Activated CD4-positive, alpha-beta T cell treated with anti-CD3 and anti-CD28 coated beads, Interleukin-2, amount 10 ng/mL, durations not matched to agents 7 days and 5 days (primary cell): Measurements from ENCODE around the gene COMTD1. TPM values are rescaled to one million over a fixed set of nuclear protein-coding genes. Genes with fewer than 3 reads are reported as not detected.

Source experiments
- CTCF ChIA-PET: fragments of 350-600 bp; sonication (Branson Sonifier 250); formaldehyde crosslinking; loops from one replicate; lab custom pipeline; 2021; ENCODE audit warnings: antibody characterized with exemption; lab: Charles Lee
- POLR2A ChIA-PET: fragments of 350-600 bp; sonication (Branson Sonifier 250); formaldehyde crosslinking; loops from one replicate; lab custom pipeline; 2021; ENCODE audit warnings: antibody characterized with exemption; lab: Charles Lee
- DNase-seq: peaks from one replicate; pipeline ENCODE4 v3.0.0-alpha.2; 2020
- H3K27ac Mint-ChIP-seq: one replicate; pipeline ENCODE4 v1.8.0; 2021; ENCODE audit warnings: mild to moderate bottlenecking, moderate library complexity, mixed read lengths
- H3K27me3 Mint-ChIP-seq: one replicate; pipeline ENCODE4 v1.8.0; 2021; ENCODE audit warnings: mixed read lengths
- H3K36me3 Mint-ChIP-seq: one replicate; pipeline ENCODE4 v1.8.0; 2021; ENCODE audit warnings: low read depth, mixed read lengths
- H3K4me1 Mint-ChIP-seq: one replicate; pipeline ENCODE4 v1.8.0; 2021; ENCODE audit warnings: mixed read lengths
- H3K4me3 Mint-ChIP-seq: one replicate; pipeline ENCODE4 v1.8.0; 2021; ENCODE audit warnings: mild to moderate bottlenecking, moderate library complexity, mixed read lengths
- H3K9me3 Mint-ChIP-seq: one replicate; pipeline ENCODE4 v1.8.0; 2021; ENCODE audit warnings: mixed read lengths
- total RNA-seq, 2 experiments: library from RNA; stranded (reverse); gene quantifications; one replicate each; pipeline ENCODE4 v1.2.3, GENCODE V29; 2021

Gene COMTD1
- total RNA-seq, 2 experiments from 2014 or later: 27.3 to 44.7 TPM

GRCh38 chr10:75261813-75262705 is 26.3 kb upstream of the COMTD1 start:
- Mint-ChIP-seq H3K4me1 (no peaks in the 10 kb centered on the region), H3K27ac (no peak overlapping the region), H3K9me3 (peaks cover 3% of the 10 kb centered on the region), H3K27me3 (no peaks in the 10 kb centered on the region), H3K4me3 (no peak overlapping the region), H3K36me3 (no peaks in the 10 kb centered on the region)
- CTCF ChIA-PET: interaction anchor here (1.5 kb wide), 1 partner anchor 26 kb away, joined by 3 read pairs; the partner anchor contains the start of gene COMTD1
- DNase-seq: no peak
- POLR2A ChIA-PET: no interaction called here

GRCh38 chr10:75260990-75261389 is 25.2 kb upstream of the COMTD1 start:
- Mint-ChIP-seq H3K9me3 (peaks cover 3% of the 10 kb centered on the region), H3K4me1 (no peaks in the 10 kb centered on the region), H3K27ac (no peak overlapping the region), H3K4me3 (no peak overlapping the region), H3K27me3 (no peaks in the 10 kb centered on the region), H3K36me3 (no peaks in the 10 kb centered on the region)
- ChIA-PET CTCF (no interaction called here), POLR2A (no interaction called here)
- no peak for DNase-seq

- no peaks in the 10 kb centered on the region for H3K4me1 Mint-ChIP-seq
- no peak overlapping the region for H3K4me3 Mint-ChIP-seq
- H3K36me3 Mint-ChIP-seq: peaks cover 4% of the 10 kb centered on the region
- ChIA-PET CTCF (no interaction called here), POLR2A (no interaction called here)
- H3K9me3 Mint-ChIP-seq: peaks cover 19% of the 10 kb centered on the region
- DNase-seq: no peak
- no peak overlapping the region for H3K27ac Mint-ChIP-seq
- H3K27me3 Mint-ChIP-seq: no peaks in the 10 kb centered on the region
Measured at GRCh38 chr10:75254739-75255138, 19.0 kb upstream of the COMTD1 start.

- DNase-seq: no peak
- peaks cover 4% of the 10 kb centered on the region for H3K36me3 Mint-ChIP-seq
- H3K27ac Mint-ChIP-seq: no peak overlapping the region
- CTCF ChIA-PET: interaction anchor here (1.2 kb wide), 1 partner anchor 16 kb away, joined by 3 read pairs; no protein-coding TSS in a partner anchor
- no peak overlapping the region for H3K4me3 Mint-ChIP-seq
- peaks cover 19% of the 10 kb centered on the region for H3K9me3 Mint-ChIP-seq
- no peaks in the 10 kb centered on the region for H3K4me1 Mint-ChIP-seq
- POLR2A ChIA-PET: no interaction called here
- no peaks in the 10 kb centered on the region for H3K27me3 Mint-ChIP-seq
Measured at GRCh38 chr10:75253281-75254220, 17.8 kb upstream of the COMTD1 start.

GRCh38 chr10:75250934-75251333 is 15.2 kb upstream of the COMTD1 start:
- ChIA-PET CTCF (interaction anchor here (3.9 kb wide), 1 partner anchor 14 kb away, joined by 20 read pairs; the partner anchor contains the start of gene COMTD1), POLR2A (no interaction called here)
- DNase-seq: no peak
- H3K9me3 Mint-ChIP-seq: peaks cover 19% of the 10 kb centered on the region
- H3K27me3 Mint-ChIP-seq: no peaks in the 10 kb centered on the region
- no peak overlapping the region for H3K27ac Mint-ChIP-seq
- no peak overlapping the region for H3K4me3 Mint-ChIP-seq
- H3K4me1 Mint-ChIP-seq: no peaks in the 10 kb centered on the region
- peaks cover 4% of the 10 kb centered on the region for H3K36me3 Mint-ChIP-seq

- Mint-ChIP-seq H3K4me1 (no peaks in the 10 kb centered on the region), H3K27me3 (no peaks in the 10 kb centered on the region), H3K9me3 (peaks cover 4% of the 10 kb centered on the region), H3K27ac (no peak overlapping the region), H3K4me3 (no peak overlapping the region), H3K36me3 (no peaks in the 10 kb centered on the region)
- POLR2A ChIA-PET: no interaction called here
- CTCF ChIA-PET: interaction anchor here (3.9 kb wide), 1 partner anchor 11 kb away, joined by 28 read pairs; the partner anchor contains the start of gene COMTD1
- DNase-seq: no peak
Measured at GRCh38 chr10:75247797-75248196, 12.0 kb upstream of the COMTD1 start.

GRCh38 chr10:75246506-75246905 is 10.7 kb upstream of the COMTD1 start:
- POLR2A ChIA-PET: no interaction called here
- Mint-ChIP-seq H3K4me1 (no peaks in the 10 kb centered on the region), H3K27me3 (no peaks in the 10 kb centered on the region), H3K9me3 (no peaks in the 10 kb centered on the region), H3K27ac (no peak overlapping the region), H3K4me3 (no peak overlapping the region), H3K36me3 (no peaks in the 10 kb centered on the region)
- no peak for DNase-seq
- CTCF ChIA-PET: interaction anchor here (3.9 kb wide), 1 partner anchor 10 kb away, joined by 28 read pairs; the partner anchor contains the start of gene COMTD1

GRCh38 chr10:75245354-75246250 is 9.8 kb upstream of the COMTD1 start:
- POLR2A ChIA-PET: no interaction called here
- Mint-ChIP-seq H3K9me3 (no peaks in the 10 kb centered on the region), H3K36me3 (no peaks in the 10 kb centered on the region), H3K4me3 (no peak overlapping the region), H3K4me1 (no peaks in the 10 kb centered on the region), H3K27ac (no peak overlapping the region), H3K27me3 (no peaks in the 10 kb centered on the region)
- CTCF ChIA-PET: interaction anchor here (3.9 kb wide), 1 partner anchor 9 kb away, joined by 28 read pairs; the partner anchor contains the start of gene COMTD1
- DNase-seq: no peak

GRCh38 chr10:75244487-75245353 is 9.0 kb upstream of the COMTD1 start:
- no peaks in the 10 kb centered on the region for H3K9me3 Mint-ChIP-seq
- ChIA-PET CTCF (interaction anchor here (0.5 to 3.9 kb wide), 2 partner anchors 8 to 97 kb away, joined by 3 to 28 read pairs; partner anchors contain the start of gene COMTD1), POLR2A (no interaction called here)
- no peaks in the 10 kb centered on the region for H3K36me3 Mint-ChIP-seq
- no peak overlapping the region for H3K4me3 Mint-ChIP-seq
- no peak overlapping the region for H3K27ac Mint-ChIP-seq
- H3K27me3 Mint-ChIP-seq: no peaks in the 10 kb centered on the region
- DNase-seq: no peak
- H3K4me1 Mint-ChIP-seq: no peaks in the 10 kb centered on the region

GRCh38 chr10:75243426-75243825 is 7.7 kb upstream of the COMTD1 start:
- Mint-ChIP-seq H3K27me3 (no peaks in the 10 kb centered on the region), H3K27ac (no peak overlapping the region), H3K4me1 (no peaks in the 10 kb centered on the region), H3K36me3 (no peaks in the 10 kb centered on the region), H3K4me3 (no peak overlapping the region), H3K9me3 (no peaks in the 10 kb centered on the region)
- CTCF ChIA-PET: no interaction called here
- DNase-seq: no peak
- POLR2A ChIA-PET: no interaction called here

GRCh38 chr10:75240329-75241076 is 4.7 kb upstream of the COMTD1 start:
- Mint-ChIP-seq H3K27me3 (no peaks in the 10 kb centered on the region), H3K27ac (no peak overlapping the region)
- DNase-seq: no peak

More at GRCh38 chr10:75240329-75241076, 4.7 kb upstream of the COMTD1 start:
- H3K36me3 Mint-ChIP-seq: no peaks in the 10 kb centered on the region
- ChIA-PET CTCF (interaction anchor here (1.5 kb wide), 1 partner anchor 43 kb away, joined by 4 read pairs; no protein-coding TSS in a partner anchor), POLR2A (no interaction called here)
- no peak overlapping the region for H3K4me3 Mint-ChIP-seq
- peaks cover 8% of the 10 kb centered on the region for H3K4me1 Mint-ChIP-seq
- H3K9me3 Mint-ChIP-seq: no peaks in the 10 kb centered on the region
